ENCODE results near the gene N4BP2L2. TPM values are rescaled to one million over a fixed set of nuclear protein-coding genes. Genes with fewer than 3 reads are reported as not detected.
A peak's percentile ranks its signal among the peaks of the same experiment; 100 is the strongest.

The N4BP2L2 gene
- total RNA-seq, 1 donor from 2014 or later: 76.6 TPM

DNA sequence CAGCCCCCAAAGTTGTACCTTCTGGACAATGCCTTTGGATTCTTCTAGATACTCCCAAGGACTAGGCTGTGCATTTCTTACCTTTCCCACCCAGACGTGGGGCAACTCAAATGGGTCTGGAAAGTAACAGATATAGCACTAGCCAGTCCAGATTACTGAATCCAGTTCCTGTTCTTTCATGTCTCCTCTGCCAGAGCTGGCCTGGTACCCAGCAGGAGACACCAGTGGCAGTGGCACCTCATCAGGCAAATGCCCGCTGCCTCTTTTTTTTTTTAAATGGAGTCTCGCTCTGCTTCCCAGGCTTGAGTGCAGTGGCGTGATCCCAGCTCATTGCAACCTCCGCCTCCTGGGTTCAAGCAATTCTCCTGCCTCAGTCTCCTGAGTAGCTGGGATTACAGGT lies 43.2 kb downstream of the N4BP2L2 start:
- FAIRE-seq (no peak), DNase-seq (ENCODE audit: low read depth) (no peak)
- Histone ChIP-seq H3K4me3 (ENCODE audit: low read depth, low read length) (no peak overlapping the region), H3K27me3 (ENCODE audit: control insufficient read depth, insufficient read depth, low read length) (no peaks in the 10 kb centered on the region), H3K36me3 (ENCODE audit: control insufficient read depth, insufficient read depth, low read length) (no peaks in the 10 kb centered on the region)
- TF ChIP-seq, protein P1, sequence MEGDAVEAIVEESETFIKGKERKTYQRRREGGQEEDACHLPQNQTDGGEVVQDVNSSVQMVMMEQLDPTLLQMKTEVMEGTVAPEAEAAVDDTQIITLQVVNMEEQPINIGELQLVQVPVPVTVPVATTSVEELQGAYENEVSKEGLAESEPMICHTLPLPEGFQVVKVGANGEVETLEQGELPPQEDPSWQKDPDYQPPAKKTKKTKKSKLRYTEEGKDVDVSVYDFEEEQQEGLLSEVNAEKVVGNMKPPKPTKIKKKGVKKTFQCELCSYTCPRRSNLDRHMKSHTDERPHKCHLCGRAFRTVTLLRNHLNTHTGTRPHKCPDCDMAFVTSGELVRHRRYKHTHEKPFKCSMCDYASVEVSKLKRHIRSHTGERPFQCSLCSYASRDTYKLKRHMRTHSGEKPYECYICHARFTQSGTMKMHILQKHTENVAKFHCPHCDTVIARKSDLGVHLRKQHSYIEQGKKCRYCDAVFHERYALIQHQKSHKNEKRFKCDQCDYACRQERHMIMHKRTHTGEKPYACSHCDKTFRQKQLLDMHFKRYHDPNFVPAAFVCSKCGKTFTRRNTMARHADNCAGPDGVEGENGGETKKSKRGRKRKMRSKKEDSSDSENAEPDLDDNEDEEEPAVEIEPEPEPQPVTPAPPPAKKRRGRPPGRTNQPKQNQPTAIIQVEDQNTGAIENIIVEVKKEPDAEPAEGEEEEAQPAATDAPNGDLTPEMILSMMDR (IDR thresholded peaks at IDR 0.05; ENCODE audit: insufficient read depth, low read length, severe bottlenecking): no peak

DNA sequence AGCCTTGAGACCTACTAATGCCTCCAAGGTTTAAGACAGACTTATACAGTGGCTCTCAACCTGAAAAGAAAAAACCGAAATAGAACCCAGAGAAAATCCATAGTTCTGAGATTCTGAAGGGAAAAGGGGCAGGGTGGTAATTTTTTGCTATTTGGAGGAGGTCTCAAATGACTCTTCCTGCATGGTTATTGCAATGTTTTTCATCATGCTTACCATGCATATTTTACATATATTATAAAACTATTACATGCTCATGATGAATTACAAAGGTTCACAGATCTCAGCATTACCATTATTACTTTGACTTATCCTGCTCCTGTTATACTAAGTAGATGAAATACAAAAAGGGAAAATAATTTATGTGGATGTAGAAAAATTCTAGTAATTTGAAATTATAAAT lies 47.6 kb downstream of the N4BP2L2 start:
- DNase-seq (ENCODE audit: low read depth) (no peak), FAIRE-seq (no peak)
- Histone ChIP-seq H3K36me3 (ENCODE audit: control insufficient read depth, insufficient read depth, low read length) (no peaks in the 10 kb centered on the region), H3K27me3 (ENCODE audit: control insufficient read depth, insufficient read depth, low read length) (no peaks in the 10 kb centered on the region), H3K4me3 (ENCODE audit: low read depth, low read length) (no peak overlapping the region)
- TF ChIP-seq, protein P1 (IDR thresholded peaks at IDR 0.05; ENCODE audit: insufficient read depth, low read length, severe bottlenecking): no peak

DNA sequence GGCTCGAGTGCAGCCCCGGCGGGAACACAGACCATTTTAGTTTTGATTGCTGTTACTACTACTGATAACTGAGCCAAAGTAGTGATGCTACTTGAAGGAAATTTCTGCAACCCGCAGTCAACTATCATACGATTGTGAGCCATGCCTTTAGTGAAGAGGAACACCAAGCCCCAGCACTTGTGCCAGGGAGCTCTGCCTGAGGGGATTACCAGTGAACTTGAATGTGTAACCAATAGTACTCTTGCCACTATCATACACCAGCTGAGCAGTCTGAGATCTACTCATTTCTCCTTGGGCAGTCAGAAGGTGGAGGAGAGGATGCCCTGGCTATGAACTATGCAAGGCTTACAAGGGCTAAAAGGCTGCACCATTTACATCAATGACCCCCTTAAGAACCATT lies 61.7 kb downstream of the N4BP2L2 start:
- no peak for FAIRE-seq
- H3K4me3 ChIP-seq (ENCODE audit: low read depth, low read length): no peak overlapping the region
- H3K27me3 ChIP-seq (ENCODE audit: control insufficient read depth, insufficient read depth, low read length): no peaks in the 10 kb centered on the region

DNA sequence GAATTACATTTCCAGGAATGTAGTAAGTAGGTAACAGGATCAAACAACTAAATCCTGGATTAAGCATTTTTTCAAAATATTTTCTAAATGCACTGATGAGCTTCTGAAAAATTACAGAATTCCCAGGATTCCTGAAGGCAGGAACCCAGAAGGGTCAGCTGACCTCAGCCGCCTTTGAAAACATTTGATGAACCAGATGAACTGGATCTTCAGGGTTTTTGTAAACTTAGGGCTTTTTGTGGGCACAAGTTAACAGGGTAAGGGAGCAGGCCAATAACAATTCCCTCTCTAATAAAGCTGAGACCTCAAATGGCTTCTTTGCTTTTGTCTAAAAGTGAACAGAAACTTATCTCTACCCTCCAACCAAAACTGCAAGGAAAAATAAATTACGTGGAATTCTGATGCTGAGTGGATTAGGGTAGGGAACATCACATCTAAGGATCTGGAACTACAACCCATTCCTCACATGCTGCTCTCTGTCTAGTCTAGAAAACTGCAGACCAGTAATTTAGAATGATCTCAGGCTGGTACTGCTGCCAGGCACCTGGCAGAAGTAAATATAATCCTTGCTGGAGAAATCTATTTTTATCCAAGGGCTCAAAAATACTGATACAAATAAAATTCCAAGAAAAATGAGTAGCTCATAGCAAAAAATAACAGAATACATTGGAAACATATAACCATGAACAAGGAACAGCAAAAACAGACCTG lies 62.4 kb downstream of the N4BP2L2 start:
- DNase-seq (ENCODE audit: low read depth): no peak
- FAIRE-seq: no peak
- H3K4me3 ChIP-seq (ENCODE audit: low read depth, low read length): no peak overlapping the region
- H3K36me3 ChIP-seq (ENCODE audit: control insufficient read depth, insufficient read depth, low read length): no peaks in the 10 kb centered on the region
- no peaks in the 10 kb centered on the region for H3K27me3 ChIP-seq (ENCODE audit: control insufficient read depth, insufficient read depth, low read length)
- TF ChIP-seq, protein P1 (IDR thresholded peaks at IDR 0.05; ENCODE audit: insufficient read depth, low read length, severe bottlenecking): no peak

More for the DNA sequence above, 61.7 kb downstream of the N4BP2L2 start:
- no peaks in the 10 kb centered on the region for H3K36me3 ChIP-seq (ENCODE audit: control insufficient read depth, insufficient read depth, low read length)
- TF ChIP-seq, protein P1 (IDR thresholded peaks at IDR 0.05; ENCODE audit: insufficient read depth, low read length, severe bottlenecking): no peak
- no peak for DNase-seq (ENCODE audit: low read depth)

DNA sequence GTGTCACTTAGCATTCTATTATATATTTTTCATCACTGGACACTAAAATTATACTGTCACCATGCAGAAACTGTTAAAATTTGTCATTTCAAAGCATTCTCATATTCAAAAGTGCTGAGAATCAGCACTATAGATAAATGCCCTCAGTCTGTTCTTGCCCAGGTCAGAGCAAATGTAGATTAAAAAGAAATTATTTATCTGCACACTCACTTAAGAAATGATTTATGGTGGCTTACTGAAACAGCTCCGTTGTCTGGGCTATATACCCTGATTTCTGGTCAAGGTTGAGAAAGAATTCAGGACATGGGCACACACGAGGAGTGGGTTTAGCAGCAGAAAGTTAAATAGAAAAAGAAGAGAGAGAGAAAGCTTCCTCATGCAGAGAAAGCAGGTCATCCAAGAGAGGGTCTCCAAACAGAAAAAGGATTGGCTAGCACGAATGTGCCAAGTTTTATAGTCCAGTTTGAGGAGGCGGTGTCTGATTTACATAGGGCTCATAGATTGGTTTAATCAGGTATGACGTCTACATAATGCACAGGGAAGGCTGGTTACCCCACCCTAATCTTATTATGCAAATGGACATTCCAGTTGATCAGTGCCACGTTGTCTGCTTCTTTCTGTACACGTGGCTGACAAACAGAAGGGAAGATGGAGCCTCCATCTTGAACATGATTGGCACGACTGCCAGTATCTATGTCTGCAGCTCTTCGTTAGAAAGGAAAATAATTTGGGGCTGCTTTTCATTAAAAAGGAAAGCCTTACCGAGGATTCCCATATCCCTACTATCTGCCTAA lies 63.4 kb downstream of the N4BP2L2 start:
- TF ChIP-seq, protein P1 (IDR thresholded peaks at IDR 0.05; ENCODE audit: insufficient read depth, low read length, severe bottlenecking): no peak
- DNase-seq (ENCODE audit: low read depth): no peak
- H3K36me3 ChIP-seq (ENCODE audit: control insufficient read depth, insufficient read depth, low read length): no peaks in the 10 kb centered on the region
- peak; percentile 36 for FAIRE-seq
- H3K27me3 ChIP-seq (ENCODE audit: control insufficient read depth, insufficient read depth, low read length): no peaks in the 10 kb centered on the region
- no peak overlapping the region for H3K4me3 ChIP-seq (ENCODE audit: low read depth, low read length)

Data from bronchial epithelial cell (primary cell).